Measurements from ENCODE around the gene TCF12.

Gene TCF12

GRCh38 chr15:57189466-57189865 is 271.0 kb downstream of the TCF12 start:
- TF ChIP-seq TEAD4 (IDR thresholded peaks at IDR 0.05) (no peak), EGR1 (IDR thresholded peaks at IDR 0.05) (no peak), CREB1 (IDR thresholded peaks at IDR 0.05; ENCODE audit: low read depth) (no peak), ZBTB7A (IDR thresholded peaks at IDR 0.05; ENCODE audit: low read depth) (no peak), RAD21 (IDR thresholded peaks at IDR 0.05; ENCODE audit: low read depth) (no peak), FOXM1 (IDR thresholded peaks at IDR 0.05; ENCODE audit: borderline replicate concordance, low read depth) (no peak), TCF12 (IDR thresholded peaks at IDR 0.05; ENCODE audit: low read depth) (no peak), NFIC (IDR thresholded peaks at IDR 0.05) (no peak), CEBPB (IDR thresholded peaks at IDR 0.05) (no peak), TAF1 (IDR thresholded peaks at IDR 0.05; ENCODE audit: low read depth) (no peak), EP300 (IDR thresholded peaks at IDR 0.05; ENCODE audit: borderline replicate concordance) (no peak)
- TF ChIP-seq, protein P1, sequence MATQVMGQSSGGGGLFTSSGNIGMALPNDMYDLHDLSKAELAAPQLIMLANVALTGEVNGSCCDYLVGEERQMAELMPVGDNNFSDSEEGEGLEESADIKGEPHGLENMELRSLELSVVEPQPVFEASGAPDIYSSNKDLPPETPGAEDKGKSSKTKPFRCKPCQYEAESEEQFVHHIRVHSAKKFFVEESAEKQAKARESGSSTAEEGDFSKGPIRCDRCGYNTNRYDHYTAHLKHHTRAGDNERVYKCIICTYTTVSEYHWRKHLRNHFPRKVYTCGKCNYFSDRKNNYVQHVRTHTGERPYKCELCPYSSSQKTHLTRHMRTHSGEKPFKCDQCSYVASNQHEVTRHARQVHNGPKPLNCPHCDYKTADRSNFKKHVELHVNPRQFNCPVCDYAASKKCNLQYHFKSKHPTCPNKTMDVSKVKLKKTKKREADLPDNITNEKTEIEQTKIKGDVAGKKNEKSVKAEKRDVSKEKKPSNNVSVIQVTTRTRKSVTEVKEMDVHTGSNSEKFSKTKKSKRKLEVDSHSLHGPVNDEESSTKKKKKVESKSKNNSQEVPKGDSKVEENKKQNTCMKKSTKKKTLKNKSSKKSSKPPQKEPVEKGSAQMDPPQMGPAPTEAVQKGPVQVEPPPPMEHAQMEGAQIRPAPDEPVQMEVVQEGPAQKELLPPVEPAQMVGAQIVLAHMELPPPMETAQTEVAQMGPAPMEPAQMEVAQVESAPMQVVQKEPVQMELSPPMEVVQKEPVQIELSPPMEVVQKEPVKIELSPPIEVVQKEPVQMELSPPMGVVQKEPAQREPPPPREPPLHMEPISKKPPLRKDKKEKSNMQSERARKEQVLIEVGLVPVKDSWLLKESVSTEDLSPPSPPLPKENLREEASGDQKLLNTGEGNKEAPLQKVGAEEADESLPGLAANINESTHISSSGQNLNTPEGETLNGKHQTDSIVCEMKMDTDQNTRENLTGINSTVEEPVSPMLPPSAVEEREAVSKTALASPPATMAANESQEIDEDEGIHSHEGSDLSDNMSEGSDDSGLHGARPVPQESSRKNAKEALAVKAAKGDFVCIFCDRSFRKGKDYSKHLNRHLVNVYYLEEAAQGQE (IDR thresholded peaks at IDR 0.05; ENCODE audit: low read depth), result no peak
- TF ChIP-seq, protein P2, sequence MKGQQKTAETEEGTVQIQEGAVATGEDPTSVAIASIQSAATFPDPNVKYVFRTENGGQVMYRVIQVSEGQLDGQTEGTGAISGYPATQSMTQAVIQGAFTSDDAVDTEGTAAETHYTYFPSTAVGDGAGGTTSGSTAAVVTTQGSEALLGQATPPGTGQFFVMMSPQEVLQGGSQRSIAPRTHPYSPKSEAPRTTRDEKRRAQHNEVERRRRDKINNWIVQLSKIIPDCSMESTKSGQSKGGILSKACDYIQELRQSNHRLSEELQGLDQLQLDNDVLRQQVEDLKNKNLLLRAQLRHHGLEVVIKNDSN (IDR thresholded peaks at IDR 0.05), result no peak

GRCh38 chr15:57190208-57190607 is 271.8 kb downstream of the TCF12 start:
- TF ChIP-seq CEBPB (IDR thresholded peaks at IDR 0.05) (no peak), YY1 (IDR thresholded peaks at IDR 0.05; ENCODE audit: low read depth) (no peak), RAD21 (IDR thresholded peaks at IDR 0.05; ENCODE audit: low read depth) (no peak), CREB1 (IDR thresholded peaks at IDR 0.05; ENCODE audit: low read depth) (no peak), TEAD4 (IDR thresholded peaks at IDR 0.05) (no peak), EGR1 (IDR thresholded peaks at IDR 0.05) (no peak), ZBTB7A (IDR thresholded peaks at IDR 0.05; ENCODE audit: low read depth) (no peak), NFIC (IDR thresholded peaks at IDR 0.05) (no peak), FOXM1 (IDR thresholded peaks at IDR 0.05; ENCODE audit: borderline replicate concordance, low read depth) (no peak)
- TF ChIP-seq, protein P2 (IDR thresholded peaks at IDR 0.05), result no peak
- TF ChIP-seq, protein P1 (IDR thresholded peaks at IDR 0.05; ENCODE audit: low read depth), result no peak
- TF ChIP-seq, protein P3, sequence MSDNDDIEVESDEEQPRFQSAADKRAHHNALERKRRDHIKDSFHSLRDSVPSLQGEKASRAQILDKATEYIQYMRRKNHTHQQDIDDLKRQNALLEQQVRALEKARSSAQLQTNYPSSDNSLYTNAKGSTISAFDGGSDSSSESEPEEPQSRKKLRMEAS (IDR thresholded peaks at IDR 0.05), result no peak

DNA sequence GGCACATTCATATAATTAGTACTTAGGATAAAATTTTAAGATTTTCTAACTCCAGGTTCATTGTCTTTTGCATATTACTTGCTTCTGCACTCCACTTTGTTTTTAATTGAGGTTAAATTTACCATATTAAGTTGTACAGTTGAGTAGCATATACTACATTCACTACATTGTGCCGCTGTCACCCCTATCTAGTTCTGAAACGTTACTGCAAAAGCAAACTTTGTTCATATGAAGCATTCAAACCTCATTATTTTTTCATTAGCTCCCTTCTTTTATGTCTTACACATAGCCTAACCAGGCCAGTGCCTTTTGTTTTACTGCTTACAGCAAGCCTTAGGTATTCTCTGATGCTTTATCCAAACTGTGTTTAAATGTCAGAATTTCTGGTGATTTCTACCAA is 274.7 kb downstream of the TCF12 start:
- TF ChIP-seq RAD21 (IDR thresholded peaks at IDR 0.05; ENCODE audit: low read depth) (no peak), CEBPB (IDR thresholded peaks at IDR 0.05) (no peak), TAF1 (IDR thresholded peaks at IDR 0.05; ENCODE audit: low read depth) (no peak), EGR1 (IDR thresholded peaks at IDR 0.05) (no peak), FOXM1 (IDR thresholded peaks at IDR 0.05; ENCODE audit: borderline replicate concordance, low read depth) (no peak), EP300 (IDR thresholded peaks at IDR 0.05; ENCODE audit: borderline replicate concordance) (no peak)
- TF ChIP-seq, protein P3 (IDR thresholded peaks at IDR 0.05), result no peak
- TF ChIP-seq, protein P2 (IDR thresholded peaks at IDR 0.05), result no peak
- TF ChIP-seq, protein P1 (IDR thresholded peaks at IDR 0.05; ENCODE audit: low read depth), result peak; percentile 37; the same call in 1 of the 2 replicates

- TF ChIP-seq, protein P2 (IDR thresholded peaks at IDR 0.05), result no peak
- no peak for TF ChIP-seq RAD21 (IDR thresholded peaks at IDR 0.05; ENCODE audit: low read depth)
- TF ChIP-seq, protein P1 (IDR thresholded peaks at IDR 0.05; ENCODE audit: low read depth), result no peak
- no peak for TF ChIP-seq TAF1 (IDR thresholded peaks at IDR 0.05; ENCODE audit: low read depth)
- no peak for TF ChIP-seq EGR1 (IDR thresholded peaks at IDR 0.05)
- no peak for TF ChIP-seq TEAD4 (IDR thresholded peaks at IDR 0.05)
- TF ChIP-seq CEBPB (IDR thresholded peaks at IDR 0.05), result no peak
- TF ChIP-seq, protein P3 (IDR thresholded peaks at IDR 0.05), result no peak
- TF ChIP-seq EP300 (IDR thresholded peaks at IDR 0.05; ENCODE audit: borderline replicate concordance), result no peak
- TF ChIP-seq NFIC (IDR thresholded peaks at IDR 0.05), result no peak
- TF ChIP-seq CREB1 (IDR thresholded peaks at IDR 0.05; ENCODE audit: low read depth), result no peak
- TF ChIP-seq YY1 (IDR thresholded peaks at IDR 0.05; ENCODE audit: low read depth), result no peak
- no peak for TF ChIP-seq TCF12 (IDR thresholded peaks at IDR 0.05; ENCODE audit: low read depth)
- no peak for TF ChIP-seq ZBTB7A (IDR thresholded peaks at IDR 0.05; ENCODE audit: low read depth)
Measured at GRCh38 chr15:57195326-57195725, 276.9 kb downstream of the TCF12 start.
